GM12878 (cell line): Measurements from ENCODE around the gene DHPS. TPM values are rescaled to one million over a fixed set of nuclear protein-coding genes. Genes with fewer than 3 reads are reported as not detected.

ENCODE experiments used
- ATAC-seq: fragments of 200-7000 bp; cut with Tn5 transposase; 3 replicates; pipeline ENCODE4 v1.9.1; 2020; ENCODE audit warnings: mild to moderate bottlenecking, moderate library complexity
- BruUV-seq: library from RNA; stranded (reverse); fragments of 400-500 nt; replicated peaks from 2 replicates; lab custom pipeline; 2021; lab: Mats Ljungman, UMichigan
- CTCF ChIA-PET: fragments of 300-600 bp; sonication (Branson Sonifier 250); formaldehyde crosslinking; extraction: SDS; loops from one replicate; lab custom pipeline; 2021; ENCODE audit warnings: inconsistent platforms; lab: Yijun Ruan, JAX
- POLR2A ChIA-PET: fragments of 350-600 bp; formaldehyde crosslinking; extraction: SDS; loops from one replicate; lab custom pipeline; 2021; ENCODE audit warnings: inconsistent platforms; lab: Charles Lee
- RAD21 ChIA-PET: fragments of 300-600 bp; sonication (Branson Sonifier 250); formaldehyde crosslinking; loops from one replicate; lab custom pipeline; 2023; ENCODE audit warnings: antibody characterized with exemption; ENCODE audit not compliant: unreplicated experiment; lab: Charles Lee
- SMC1A ChIA-PET: fragments of 300-600 bp; sonication (Branson Sonifier 250); formaldehyde crosslinking; loops from one replicate; lab custom pipeline; 2023; ENCODE audit not compliant: unreplicated experiment, uncharacterized antibody; lab: Charles Lee
- DNase-seq: peaks from one replicate; pipeline ENCODE4 v3.0.0-alpha.2; 2011; ENCODE audit warnings: low read depth, low spot score
- FAIRE-seq: peaks from 3 replicates; lab custom pipeline; 2011; peaks lifted over from hg19 to GRCh38; lab: Jason Lieb, UNC
- H2AFZ ChIP-seq: 2 replicates; pipeline ENCODE4 v1.6.0; 2011; ENCODE audit warnings: low read depth, low read length, control low read depth; ENCODE audit not compliant: control insufficient read depth
- H3K27ac ChIP-seq: 2 replicates; pipeline ENCODE4 v1.5.1; 2011; ENCODE audit warnings: control low read depth; ENCODE audit not compliant: control insufficient read depth, insufficient read depth
- H3K27me3 ChIP-seq, 2 experiments: replicated peaks in 1 of 2; 2 replicates each; pipeline versions ENCODE4 v1.6.0 to v1.6.1; 2011; ENCODE audit warnings: low read length in 1 of 2; ENCODE audit not compliant: control insufficient read depth in 2 of 2, insufficient read depth in 2 of 2
- H3K36me3 ChIP-seq, 2 experiments: 2 replicates each; pipeline ENCODE4 v1.5.1; 2011; ENCODE audit warnings: low read length in 1 of 2; ENCODE audit not compliant: control insufficient read depth in 2 of 2, insufficient read depth in 2 of 2
- H3K4me1 ChIP-seq: 2 replicates; pipeline ENCODE4 v1.6.1; 2011; ENCODE audit warnings: mild to moderate bottlenecking, low read length, moderate library complexity, mixed read lengths; ENCODE audit not compliant: control insufficient read depth, insufficient read depth
- H3K4me2 ChIP-seq: 2 replicates; pipeline ENCODE4 v1.6.0; 2011; ENCODE audit warnings: control low read depth; ENCODE audit not compliant: control insufficient read depth, insufficient read depth
- H3K4me3 ChIP-seq: fragments of 200-600 bp; sonication (generic); 2 replicates; pipeline ENCODE4 v1.5.1; 2016
- H3K79me2 ChIP-seq: 2 replicates; pipeline ENCODE4 v1.6.0; 2011; ENCODE audit warnings: low read length; ENCODE audit not compliant: control insufficient read depth, insufficient read depth
- H3K9ac ChIP-seq: 2 replicates; pipeline ENCODE4 v1.8.0; 2011; ENCODE audit warnings: low read length, control low read depth, mixed read lengths; ENCODE audit not compliant: control insufficient read depth, insufficient read depth
- H3K9me3 ChIP-seq: replicated peaks from 3 replicates; pipeline ENCODE4 v1.5.1; 2011; ENCODE audit warnings: mild to moderate bottlenecking, low read length; ENCODE audit not compliant: control insufficient read depth, insufficient read depth
- H4K20me1 ChIP-seq: 2 replicates; pipeline ENCODE4 v1.6.0; 2011; ENCODE audit not compliant: control insufficient read depth, insufficient read depth
- SIN3A ChIP-seq: IDR thresholded peaks from 2 replicates; pipeline ENCODE4 v1.6.1; 2012; ENCODE audit warnings: low read depth, low read length, improper control_type of control experiment
- SPI1 ChIP-seq: IDR thresholded peaks from 2 replicates; pipeline ENCODE4 v1.6.1; 2011; ENCODE audit warnings: low read depth, mild to moderate bottlenecking, low read length, moderate library complexity, borderline replicate concordance; ENCODE audit not compliant: insufficient read depth
- YY1 ChIP-seq: IDR thresholded peaks from 2 replicates; pipeline ENCODE4 v1.6.1; 2011; ENCODE audit warnings: low read depth, mild to moderate bottlenecking, low read length
- ZNF24 ChIP-seq: fragments of 450-650 bp; IDR thresholded peaks from 2 replicates; pipeline ENCODE4 v1.6.1; 2017; ENCODE audit warnings: antibody characterized with exemption, mild to moderate bottlenecking
- ZZZ3 ChIP-seq: IDR thresholded peaks from 2 replicates; pipeline ENCODE4 v1.6.1; 2011; ENCODE audit warnings: low read depth; ENCODE audit not compliant: control insufficient read depth, insufficient read length
- WGBS: methylation state at CpG from one replicate; pipeline ENCODE4 v1.1.6; 2016; ENCODE audit warnings: low lambda C conversion rate; ENCODE audit not compliant: insufficient replicate concordance, insufficient coverage; ENCODE audit errors: missing lambda C conversion rate; 5-methylcytosine and 5-hydroxymethylcytosine counted together
- in situ Hi-C: fragments of 300-500 bp; cut with MboI; formaldehyde crosslinking; loops from 9 replicates; pipeline ENCODE4 v1.14.3; 2018; ENCODE audit warnings: mixed read lengths
- intact Hi-C: fragments of 100-400 bp; cut with micrococcal nuclease; formaldehyde crosslinking; loops from one replicate; pipeline ENCODE4 v1.14.2; 2022; ENCODE audit not compliant: unreplicated experiment
- polyA plus RNA-seq, 11 experiments: library from polyadenylated mRNA; depleted of rRNA in 4 of 11; unstranded in 6 of 11; stranded (reverse) in 5 of 11; fragments of >200 nt; fragmentation: Nextera tagmentation in 4 of 11; fragmentation: Illumina TruSeq in 1 of 11; extraction: Ambion mirVana in 4 of 11; extraction: Trizol in 1 of 11; gene quantifications; 1 replicate in 1 of 11; 2 replicates in 10 of 11; pipeline versions ENCODE4 v1.2.1 to v1.2.3, GENCODE V29; 2011 to 2016; ENCODE audit warnings: inconsistent platforms in 2 of 11, missing spikeins in 2 of 11, low read depth in 1 of 11
- total RNA-seq, 4 experiments: library from RNA; depleted of rRNA in 3 of 4; stranded (reverse); fragments of >200 nt in 3 of 4; fragmentation: Illumina TruSeq in 1 of 4; extraction: Trizol in 1 of 4; gene quantifications; 2 replicates each; pipeline versions ENCODE4 v1.2.1 to v1.2.3, GENCODE V29; 2013 to 2021
- TF ChIP-seq, protein P1 (sequence below): fragments of 450-650 bp; IDR thresholded peaks from 2 replicates; pipeline ENCODE4 v1.6.1; 2017; ENCODE audit warnings: antibody characterized with exemption, mild to moderate bottlenecking, moderate library complexity
- TF ChIP-seq, protein P2 (sequence below): fragments of 450-650 bp; conservative IDR thresholded peaks from 2 replicates; pipeline ENCODE4 v1.6.1; 2017; ENCODE audit warnings: mild to moderate bottlenecking, moderate library complexity

Gene DHPS
- total and polyA plus RNA-seq, 10 of the 15 experiments (the other 5 are each of a cell fraction or from before 2014, with no cell fraction given) = 36.4 to 104 (median 83.4) TPM

DNA sequence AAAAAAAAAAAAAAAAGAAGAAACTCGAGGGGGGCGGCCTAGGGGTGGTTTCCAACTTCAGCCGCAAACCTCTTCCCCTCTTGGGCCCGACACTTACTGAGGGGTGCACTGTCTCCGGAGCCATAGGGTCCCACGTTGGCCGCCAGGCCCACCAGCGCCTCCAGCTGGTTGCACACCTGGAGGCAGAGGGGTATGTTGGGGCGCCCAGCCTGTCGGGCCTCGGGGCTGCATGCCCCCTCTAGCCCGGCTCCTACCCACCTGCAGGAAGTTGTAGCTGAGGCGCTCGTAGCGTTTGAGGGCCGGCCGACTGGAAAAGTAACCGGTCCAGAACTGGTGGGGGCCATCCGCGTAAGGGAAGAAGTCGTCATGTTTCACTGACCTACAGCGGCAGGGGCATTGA, 23.7 kb downstream of the DHPS start:
- SMC1A ChIA-PET = no interaction called here
- no peak for FAIRE-seq
- H3K27me3 ChIP-seq = no peaks in the 10 kb centered on the region
- no peaks in the 10 kb centered on the region; the same call in 2 of the 3 replicates for H3K9me3 ChIP-seq
- TF ChIP-seq SPI1 (no peak), ZZZ3 (no peak), YY1 (no peak), ZNF24 (no peak), SIN3A (no peak)
- TF ChIP-seq, protein P1, sequence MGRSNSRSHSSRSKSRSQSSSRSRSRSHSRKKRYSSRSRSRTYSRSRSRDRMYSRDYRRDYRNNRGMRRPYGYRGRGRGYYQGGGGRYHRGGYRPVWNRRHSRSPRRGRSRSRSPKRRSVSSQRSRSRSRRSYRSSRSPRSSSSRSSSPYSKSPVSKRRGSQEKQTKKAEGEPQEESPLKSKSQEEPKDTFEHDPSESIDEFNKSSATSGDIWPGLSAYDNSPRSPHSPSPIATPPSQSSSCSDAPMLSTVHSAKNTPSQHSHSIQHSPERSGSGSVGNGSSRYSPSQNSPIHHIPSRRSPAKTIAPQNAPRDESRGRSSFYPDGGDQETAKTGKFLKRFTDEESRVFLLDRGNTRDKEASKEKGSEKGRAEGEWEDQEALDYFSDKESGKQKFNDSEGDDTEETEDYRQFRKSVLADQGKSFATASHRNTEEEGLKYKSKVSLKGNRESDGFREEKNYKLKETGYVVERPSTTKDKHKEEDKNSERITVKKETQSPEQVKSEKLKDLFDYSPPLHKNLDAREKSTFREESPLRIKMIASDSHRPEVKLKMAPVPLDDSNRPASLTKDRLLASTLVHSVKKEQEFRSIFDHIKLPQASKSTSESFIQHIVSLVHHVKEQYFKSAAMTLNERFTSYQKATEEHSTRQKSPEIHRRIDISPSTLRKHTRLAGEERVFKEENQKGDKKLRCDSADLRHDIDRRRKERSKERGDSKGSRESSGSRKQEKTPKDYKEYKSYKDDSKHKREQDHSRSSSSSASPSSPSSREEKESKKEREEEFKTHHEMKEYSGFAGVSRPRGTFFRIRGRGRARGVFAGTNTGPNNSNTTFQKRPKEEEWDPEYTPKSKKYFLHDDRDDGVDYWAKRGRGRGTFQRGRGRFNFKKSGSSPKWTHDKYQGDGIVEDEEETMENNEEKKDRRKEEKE = no peak
- TF ChIP-seq, protein P2, sequence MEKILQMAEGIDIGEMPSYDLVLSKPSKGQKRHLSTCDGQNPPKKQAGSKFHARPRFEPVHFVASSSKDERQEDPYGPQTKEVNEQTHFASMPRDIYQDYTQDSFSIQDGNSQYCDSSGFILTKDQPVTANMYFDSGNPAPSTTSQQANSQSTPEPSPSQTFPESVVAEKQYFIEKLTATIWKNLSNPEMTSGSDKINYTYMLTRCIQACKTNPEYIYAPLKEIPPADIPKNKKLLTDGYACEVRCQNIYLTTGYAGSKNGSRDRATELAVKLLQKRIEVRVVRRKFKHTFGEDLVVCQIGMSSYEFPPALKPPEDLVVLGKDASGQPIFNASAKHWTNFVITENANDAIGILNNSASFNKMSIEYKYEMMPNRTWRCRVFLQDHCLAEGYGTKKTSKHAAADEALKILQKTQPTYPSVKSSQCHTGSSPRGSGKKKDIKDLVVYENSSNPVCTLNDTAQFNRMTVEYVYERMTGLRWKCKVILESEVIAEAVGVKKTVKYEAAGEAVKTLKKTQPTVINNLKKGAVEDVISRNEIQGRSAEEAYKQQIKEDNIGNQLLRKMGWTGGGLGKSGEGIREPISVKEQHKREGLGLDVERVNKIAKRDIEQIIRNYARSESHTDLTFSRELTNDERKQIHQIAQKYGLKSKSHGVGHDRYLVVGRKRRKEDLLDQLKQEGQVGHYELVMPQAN = no peak
- TF ChIP-seq, all 136 proteins: peak for 0
- no TSS peak for BruUV-seq
- H2AFZ ChIP-seq = no peak overlapping the region
- ATAC-seq (no peak), DNase-seq (no peak)
- H3K4me3 ChIP-seq = no peak overlapping the region
- ChIA-PET POLR2A (no interaction called here), RAD21 (no interaction called here), CTCF (interaction anchor here (1.2 kb wide), 1 partner anchor 47 kb away, joined by 3 read pairs; the partner anchor contains the start of genes ZNF490 and ZNF791)
- no peak overlapping the region for H3K9ac ChIP-seq
- no peak overlapping the region for H3K27ac ChIP-seq
- no peaks in the 10 kb centered on the region for H3K4me1 ChIP-seq
- intact Hi-C loops = no loop called here
- H3K79me2 ChIP-seq = no peaks in the 10 kb centered on the region
- H3K36me3 ChIP-seq = peaks cover 19 to 20% of the 10 kb centered on the region in 2 experiments; a peak in 3 of 4 replicates
- 91% methylated on average over 10 of the region's 22 CpGs for WGBS
- no peaks in the 10 kb centered on the region for H4K20me1 ChIP-seq
- no peak overlapping the region for H3K4me2 ChIP-seq
- in situ Hi-C loops = no loop called here
